ENCODE measurements around the gene ANK3. TPM values are rescaled to one million over a fixed set of nuclear protein-coding genes. Genes with fewer than 3 reads are reported as not detected.
A peak's percentile ranks its signal among the peaks of the same experiment; 100 is the strongest.

ANK3 gene
- total and polyA plus RNA-seq, 5 experiments from 2014 or later, result 1.2 to 9.0 (median 1.6) TPM

GRCh38 chr10:60331886-60332285 is 57.8 kb downstream of the ANK3 start:
- no peak for ATAC-seq
- H3K27me3 Mint-ChIP-seq, result peaks cover 0 to 1% (median 0%) of the 10 kb centered on the region in 5 donors
- H3K36me3 Mint-ChIP-seq, result peaks cover 0 to 5% (median 0%) of the 10 kb centered on the region in 3 donors
- POLR2A ChIA-PET, result no interaction called here
- no peak overlapping the region for H3K4me3 Mint-ChIP-seq
- no peak for DNase-seq
- H3K9me3 Mint-ChIP-seq, result peaks cover 0 to 5% (median 0%) of the 10 kb centered on the region in 9 donors
- no peak overlapping the region for H3K27ac Mint-ChIP-seq
- no peaks in the 10 kb centered on the region for H3K4me1 Mint-ChIP-seq

- DNase-seq (no peak), ATAC-seq (no peak)
- Mint-ChIP-seq H3K36me3 (peaks cover 0 to 4% (median 0%) of the 10 kb centered on the region in 3 donors), H3K27ac (no peak overlapping the region), H3K27me3 (peaks cover 0 to 1% (median 0%) of the 10 kb centered on the region in 5 donors), H3K4me1 (peaks cover 0 to 7% (median 0%) of the 10 kb centered on the region in 4 donors), H3K9me3 (no peaks in the 10 kb centered on the region), H3K4me3 (no peak overlapping the region)
- POLR2A ChIA-PET, result no interaction called here
Observed at GRCh38 chr10:60323162-60323561, 66.5 kb downstream of the ANK3 start.

GRCh38 chr10:60320666-60321065 is 69.0 kb downstream of the ANK3 start:
- Mint-ChIP-seq H3K4me1 (peaks cover 0 to 7% (median 0%) of the 10 kb centered on the region in 4 donors), H3K27me3 (peaks cover 0 to 1% (median 0%) of the 10 kb centered on the region in 5 donors), H3K36me3 (peaks cover 0 to under 1% (median 0%) of the 10 kb centered on the region in 3 donors), H3K4me3 (no peak overlapping the region), H3K9me3 (no peaks in the 10 kb centered on the region), H3K27ac (no peak overlapping the region)
- POLR2A ChIA-PET, result no interaction called here
- DNase-seq (no peak), ATAC-seq (no peak)

GRCh38 chr10:60316029-60316428 is 73.6 kb downstream of the ANK3 start:
- no peaks in the 10 kb centered on the region for H3K36me3 Mint-ChIP-seq
- no peak overlapping the region for H3K27ac Mint-ChIP-seq
- no peaks in the 10 kb centered on the region for H3K9me3 Mint-ChIP-seq
- no peak overlapping the region for H3K4me3 Mint-ChIP-seq
- peaks cover 0 to 1% (median 0%) of the 10 kb centered on the region in 5 donors for H3K27me3 Mint-ChIP-seq
- no peaks in the 10 kb centered on the region for H3K4me1 Mint-ChIP-seq
- POLR2A ChIA-PET, result no interaction called here
- no peak for DNase-seq
- ATAC-seq, result no peak

- no peaks in the 10 kb centered on the region for H3K36me3 Mint-ChIP-seq
- POLR2A ChIA-PET, result no interaction called here
- DNase-seq (no peak), ATAC-seq (no peak)
- H3K27me3 Mint-ChIP-seq, result peaks cover 0 to 1% (median 0%) of the 10 kb centered on the region in 5 donors
- no peaks in the 10 kb centered on the region for H3K4me1 Mint-ChIP-seq
- no peak overlapping the region for H3K4me3 Mint-ChIP-seq
- no peaks in the 10 kb centered on the region for H3K9me3 Mint-ChIP-seq
- H3K27ac Mint-ChIP-seq, result no peak overlapping the region
Observed at GRCh38 chr10:60315311-60315710, 74.4 kb downstream of the ANK3 start.

GRCh38 chr10:60314069-60314940 is 75.4 kb downstream of the ANK3 start:
- DNase-seq (no peak), ATAC-seq (no peak)
- H3K4me3 Mint-ChIP-seq, result no peak overlapping the region
- no peaks in the 10 kb centered on the region for H3K9me3 Mint-ChIP-seq
- H3K27ac Mint-ChIP-seq, result no peak overlapping the region
- H3K27me3 Mint-ChIP-seq, result peaks cover 0 to 2% (median 0%) of the 10 kb centered on the region in 5 donors
- POLR2A ChIA-PET, result no interaction called here
- no peaks in the 10 kb centered on the region for H3K4me1 Mint-ChIP-seq
- peaks cover 0 to 2% (median 0%) of the 10 kb centered on the region in 3 donors for H3K36me3 Mint-ChIP-seq

- no peak for DNase-seq
- POLR2A ChIA-PET, result no interaction called here
- no peak for ATAC-seq
- Mint-ChIP-seq H3K36me3 (peaks cover 0 to 4% (median 0%) of the 10 kb centered on the region in 3 donors), H3K27ac (no peak overlapping the region), H3K27me3 (peaks cover 0 to 2% (median 0%) of the 10 kb centered on the region in 5 donors), H3K9me3 (no peaks in the 10 kb centered on the region), H3K4me3 (no peak overlapping the region), H3K4me1 (no peaks in the 10 kb centered on the region)
Observed at GRCh38 chr10:60313589-60313952, 76.1 kb downstream of the ANK3 start.

- DNase-seq (no peak), ATAC-seq (no peak)
- no peak overlapping the region for H3K27ac Mint-ChIP-seq
- no peaks in the 10 kb centered on the region for H3K4me1 Mint-ChIP-seq
- peaks cover 0 to 2% (median 0%) of the 10 kb centered on the region in 5 donors for H3K27me3 Mint-ChIP-seq
- H3K4me3 Mint-ChIP-seq, result no peak overlapping the region
- H3K9me3 Mint-ChIP-seq, result no peaks in the 10 kb centered on the region
- POLR2A ChIA-PET, result no interaction called here
- H3K36me3 Mint-ChIP-seq, result peaks cover 0 to 4% (median 0%) of the 10 kb centered on the region in 3 donors
Observed at GRCh38 chr10:60312818-60313588, 76.7 kb downstream of the ANK3 start.

GRCh38 chr10:60311821-60312220 is 77.9 kb downstream of the ANK3 start:
- no peak overlapping the region for H3K27ac Mint-ChIP-seq
- ATAC-seq, result no peak
- no peak for DNase-seq
- peaks cover 0 to 2% (median 0%) of the 10 kb centered on the region in 5 donors for H3K27me3 Mint-ChIP-seq
- H3K4me3 Mint-ChIP-seq, result no peak overlapping the region
- H3K36me3 Mint-ChIP-seq, result peaks cover 0 to 4% (median 0%) of the 10 kb centered on the region in 3 donors
- H3K4me1 Mint-ChIP-seq, result no peaks in the 10 kb centered on the region
- POLR2A ChIA-PET, result no interaction called here
- H3K9me3 Mint-ChIP-seq, result no peaks in the 10 kb centered on the region

- ATAC-seq (no peak), DNase-seq (no peak)
- Mint-ChIP-seq H3K36me3 (peaks cover 0 to 4% (median 0%) of the 10 kb centered on the region in 3 donors), H3K4me3 (no peak overlapping the region), H3K27me3 (peaks cover 0 to 3% (median 0%) of the 10 kb centered on the region in 5 donors), H3K27ac (peak overlapping the region in 1 of 10 donors; percentile 60), H3K9me3 (no peaks in the 10 kb centered on the region), H3K4me1 (no peaks in the 10 kb centered on the region)
- POLR2A ChIA-PET, result no interaction called here
Observed at GRCh38 chr10:60310740-60311139, 78.9 kb downstream of the ANK3 start.

GRCh38 chr10:60309891-60310290 is 79.8 kb downstream of the ANK3 start:
- peaks cover 0 to 3% (median 0%) of the 10 kb centered on the region in 5 donors for H3K27me3 Mint-ChIP-seq
- no peaks in the 10 kb centered on the region for H3K9me3 Mint-ChIP-seq
- no peak overlapping the region for H3K4me3 Mint-ChIP-seq
- H3K27ac Mint-ChIP-seq, result no peak overlapping the region
- H3K36me3 Mint-ChIP-seq, result peaks cover 0 to 4% (median 0%) of the 10 kb centered on the region in 3 donors
- DNase-seq (no peak), ATAC-seq (no peak)
- no peaks in the 10 kb centered on the region for H3K4me1 Mint-ChIP-seq
- POLR2A ChIA-PET, result no interaction called here

GRCh38 chr10:60309371-60309770 is 80.3 kb downstream of the ANK3 start:
- Mint-ChIP-seq H3K27ac (no peak overlapping the region), H3K4me3 (no peak overlapping the region), H3K27me3 (peaks cover 0 to 3% (median 0%) of the 10 kb centered on the region in 5 donors), H3K9me3 (no peaks in the 10 kb centered on the region), H3K36me3 (peaks cover 0 to 4% (median 0%) of the 10 kb centered on the region in 3 donors), H3K4me1 (no peaks in the 10 kb centered on the region)
- ATAC-seq (no peak), DNase-seq (no peak)
- POLR2A ChIA-PET, result no interaction called here

- DNase-seq (no peak), ATAC-seq (no peak)
- Mint-ChIP-seq H3K9me3 (no peaks in the 10 kb centered on the region), H3K4me1 (no peaks in the 10 kb centered on the region), H3K27me3 (peaks cover 0 to 5% (median 0%) of the 10 kb centered on the region in 5 donors), H3K36me3 (peaks cover 0 to 4% (median 0%) of the 10 kb centered on the region in 3 donors), H3K4me3 (no peak overlapping the region), H3K27ac (no peak overlapping the region)
- POLR2A ChIA-PET, result no interaction called here
Observed at GRCh38 chr10:60305380-60305892, 84.2 kb downstream of the ANK3 start.
